Astrocyte (in vitro differentiated cells and primary cell): ENCODE data around the gene DNAH9. TPM values are rescaled to one million over a fixed set of nuclear protein-coding genes. Genes with fewer than 3 reads are reported as not detected.

Source experiments
- DNase-seq: peaks from one replicate; pipeline ENCODE4 v3.0.0-alpha.2; 2010; ENCODE audit warnings: low read depth
- FAIRE-seq: peaks from 2 replicates; lab custom pipeline; 2011; peaks lifted over from hg19 to GRCh38; lab: Jason Lieb, UNC
- H2AFZ ChIP-seq: 2 replicates; pipeline ENCODE4 v1.6.0; 2012; ENCODE audit warnings: low read depth, low read length, inconsistent platforms
- H3K27ac ChIP-seq: 2 replicates; pipeline ENCODE4 v1.5.1; 2011; ENCODE audit warnings: low read depth, low read length, inconsistent platforms
- H3K27me3 ChIP-seq: 2 replicates; pipeline ENCODE4 v1.6.0; 2011; ENCODE audit warnings: low read length, inconsistent platforms; ENCODE audit not compliant: insufficient read depth
- H3K36me3 ChIP-seq: 2 replicates; pipeline ENCODE4 v1.5.1; 2011; ENCODE audit warnings: low read length, inconsistent platforms; ENCODE audit not compliant: insufficient read depth
- H3K4me1 ChIP-seq: 2 replicates; pipeline ENCODE4 v1.5.1; 2011; ENCODE audit warnings: low read length, inconsistent platforms; ENCODE audit not compliant: insufficient read depth
- H3K4me2 ChIP-seq: 2 replicates; pipeline ENCODE4 v1.6.0; 2012; ENCODE audit warnings: low read length, inconsistent platforms
- H3K4me3 ChIP-seq: 2 replicates; pipeline ENCODE4 v1.5.1; 2011; ENCODE audit warnings: low read depth, mild to moderate bottlenecking, low read length, inconsistent platforms; ENCODE audit not compliant: insufficient read depth
- H3K79me2 ChIP-seq: 2 replicates; pipeline ENCODE4 v1.6.0; 2012; ENCODE audit warnings: mild to moderate bottlenecking, low read length, inconsistent platforms; ENCODE audit not compliant: insufficient read depth
- H3K9ac ChIP-seq: 2 replicates; pipeline ENCODE4 v1.6.0; 2012; ENCODE audit warnings: mild to moderate bottlenecking, low read length, inconsistent platforms
- H3K9me3 ChIP-seq: 2 replicates; pipeline ENCODE4 v1.5.1; 2012; ENCODE audit warnings: low read depth, mild to moderate bottlenecking, low read length, inconsistent platforms; ENCODE audit not compliant: insufficient read depth
- H4K20me1 ChIP-seq: 2 replicates; pipeline ENCODE4 v1.6.0; 2012; ENCODE audit warnings: low read length, inconsistent platforms; ENCODE audit not compliant: insufficient read depth
- H3K27ac Mint-ChIP-seq: one replicate; pipeline ENCODE4 v1.8.0; 2021; ENCODE audit warnings: mild to moderate bottlenecking, mixed read lengths; ENCODE audit not compliant: unreplicated experiment
- H3K27me3 Mint-ChIP-seq: one replicate; pipeline ENCODE4 v1.8.0; 2021; ENCODE audit warnings: low read depth, mixed read lengths; ENCODE audit not compliant: unreplicated experiment
- H3K36me3 Mint-ChIP-seq: one replicate; pipeline ENCODE4 v1.8.0; 2021; ENCODE audit warnings: low read depth, mixed read lengths; ENCODE audit not compliant: unreplicated experiment
- H3K4me1 Mint-ChIP-seq: one replicate; pipeline ENCODE4 v1.8.0; 2021; ENCODE audit warnings: low read depth, mixed read lengths; ENCODE audit not compliant: unreplicated experiment
- H3K4me3 Mint-ChIP-seq: one replicate; pipeline ENCODE4 v1.8.0; 2021; ENCODE audit warnings: mild to moderate bottlenecking, moderate library complexity, mixed read lengths; ENCODE audit not compliant: unreplicated experiment
- H3K9me3 Mint-ChIP-seq: one replicate; pipeline ENCODE4 v1.8.0; 2021; ENCODE audit warnings: mild to moderate bottlenecking, mixed read lengths; ENCODE audit not compliant: unreplicated experiment
- EZH2 ChIP-seq: IDR thresholded peaks from 2 replicates; pipeline ENCODE4 v1.6.1; 2012; ENCODE audit warnings: mild to moderate bottlenecking, low read length, inconsistent platforms; ENCODE audit not compliant: insufficient read depth
- total RNA-seq: library from RNA; stranded (reverse); gene quantifications from 2 replicates; pipeline ENCODE4 v1.2.1, GENCODE V29; 2021
- TF ChIP-seq, protein P1 (sequence below): IDR thresholded peaks from 2 replicates; pipeline ENCODE4 v1.5.1; 2011; ENCODE audit warnings: low read depth, mild to moderate bottlenecking, inconsistent platforms, low read length, moderate library complexity; ENCODE audit not compliant: insufficient read depth

DNAH9 gene
- total RNA-seq, 1 donor from 2014 or later = not detected

GRCh38 chr17:11643851-11644250, 45.6 kb downstream of the DNAH9 start:
- DNase-seq = no peak
- Mint-ChIP-seq H3K36me3 (no peaks in the 10 kb centered on the region), H3K4me3 (no peak overlapping the region), H3K4me1 (no peaks in the 10 kb centered on the region), H3K9me3 (peaks cover 23% of the 10 kb centered on the region), H3K27me3 (no peaks in the 10 kb centered on the region), H3K27ac (no peak overlapping the region)
- Histone ChIP-seq H3K4me3 (no peak overlapping the region), H3K4me1 (no peaks in the 10 kb centered on the region), H3K36me3 (no peaks in the 10 kb centered on the region), H3K27me3 (no peaks in the 10 kb centered on the region), H3K4me2 (no peak overlapping the region), H3K9me3 (peaks cover 1% of the 10 kb centered on the region), H3K79me2 (no peaks in the 10 kb centered on the region), H3K9ac (no peak overlapping the region), H3K27ac (no peak overlapping the region), H4K20me1 (no peaks in the 10 kb centered on the region), H2AFZ (no peak overlapping the region)
- no peak for FAIRE-seq
- TF ChIP-seq, protein P1, sequence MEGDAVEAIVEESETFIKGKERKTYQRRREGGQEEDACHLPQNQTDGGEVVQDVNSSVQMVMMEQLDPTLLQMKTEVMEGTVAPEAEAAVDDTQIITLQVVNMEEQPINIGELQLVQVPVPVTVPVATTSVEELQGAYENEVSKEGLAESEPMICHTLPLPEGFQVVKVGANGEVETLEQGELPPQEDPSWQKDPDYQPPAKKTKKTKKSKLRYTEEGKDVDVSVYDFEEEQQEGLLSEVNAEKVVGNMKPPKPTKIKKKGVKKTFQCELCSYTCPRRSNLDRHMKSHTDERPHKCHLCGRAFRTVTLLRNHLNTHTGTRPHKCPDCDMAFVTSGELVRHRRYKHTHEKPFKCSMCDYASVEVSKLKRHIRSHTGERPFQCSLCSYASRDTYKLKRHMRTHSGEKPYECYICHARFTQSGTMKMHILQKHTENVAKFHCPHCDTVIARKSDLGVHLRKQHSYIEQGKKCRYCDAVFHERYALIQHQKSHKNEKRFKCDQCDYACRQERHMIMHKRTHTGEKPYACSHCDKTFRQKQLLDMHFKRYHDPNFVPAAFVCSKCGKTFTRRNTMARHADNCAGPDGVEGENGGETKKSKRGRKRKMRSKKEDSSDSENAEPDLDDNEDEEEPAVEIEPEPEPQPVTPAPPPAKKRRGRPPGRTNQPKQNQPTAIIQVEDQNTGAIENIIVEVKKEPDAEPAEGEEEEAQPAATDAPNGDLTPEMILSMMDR = no peak
- no peak for TF ChIP-seq EZH2

GRCh38 chr17:11644265-11645212, 46.3 kb downstream of the DNAH9 start:
- H3K9me3 Mint-ChIP-seq = peaks cover 22% of the 10 kb centered on the region
- no peak for TF ChIP-seq EZH2
- TF ChIP-seq, protein P1 = peak; percentile 55

GRCh38 chr17:11645426-11645825, 47.2 kb downstream of the DNAH9 start:
- H2AFZ ChIP-seq = no peak overlapping the region
- no peak overlapping the region for H3K27ac ChIP-seq
- H3K36me3 ChIP-seq = no peaks in the 10 kb centered on the region
- H3K36me3 Mint-ChIP-seq = no peaks in the 10 kb centered on the region
- no peak overlapping the region for H3K27ac Mint-ChIP-seq
- no peak overlapping the region for H3K4me2 ChIP-seq
- no peaks in the 10 kb centered on the region for H4K20me1 ChIP-seq
- FAIRE-seq (no peak), DNase-seq (no peak)
- no peaks in the 10 kb centered on the region for H3K4me1 Mint-ChIP-seq
- no peaks in the 10 kb centered on the region for H3K79me2 ChIP-seq
- H3K9ac ChIP-seq = no peak overlapping the region
- peaks cover 18% of the 10 kb centered on the region for H3K9me3 Mint-ChIP-seq
- no peak for TF ChIP-seq EZH2
- TF ChIP-seq, protein P1 = no peak
- H3K27me3 ChIP-seq = no peaks in the 10 kb centered on the region
- H3K4me1 ChIP-seq = no peaks in the 10 kb centered on the region
- H3K4me3 ChIP-seq = no peak overlapping the region
- H3K9me3 ChIP-seq = peaks cover 2% of the 10 kb centered on the region
- H3K27me3 Mint-ChIP-seq = no peaks in the 10 kb centered on the region
- no peak overlapping the region for H3K4me3 Mint-ChIP-seq

More at GRCh38 chr17:11644265-11645212, 46.3 kb downstream of the DNAH9 start:
- no peak overlapping the region for H3K4me3 Mint-ChIP-seq
- Histone ChIP-seq H3K36me3 (no peaks in the 10 kb centered on the region), H3K27ac (no peak overlapping the region), H3K9me3 (no peaks in the 10 kb centered on the region), H3K4me1 (no peaks in the 10 kb centered on the region), H3K79me2 (no peaks in the 10 kb centered on the region), H4K20me1 (no peaks in the 10 kb centered on the region), H3K4me2 (no peak overlapping the region), H3K4me3 (no peak overlapping the region), H3K27me3 (no peaks in the 10 kb centered on the region), H3K9ac (no peak overlapping the region), H2AFZ (no peak overlapping the region)
- no peaks in the 10 kb centered on the region for H3K4me1 Mint-ChIP-seq
- H3K36me3 Mint-ChIP-seq = no peaks in the 10 kb centered on the region
- peak; percentile 20 for DNase-seq
- no peak overlapping the region for H3K27ac Mint-ChIP-seq
- no peaks in the 10 kb centered on the region for H3K27me3 Mint-ChIP-seq
- FAIRE-seq = no peak
